K562 (cell line): ENCODE results near the gene KLHL15. TPM values are rescaled to one million over a fixed set of nuclear protein-coding genes. Genes with fewer than 3 reads are reported as not detected.

Source experiments
- ATAC-seq: fragments of 200-7000 bp; cut with Tn5 transposase; 3 replicates; pipeline ENCODE4 v1.9.1; 2020; ENCODE audit warnings: moderate library complexity
- BruUV-seq: library from RNA; stranded (reverse); fragments of 400-500 nt; replicated peaks from 2 replicates; lab custom pipeline; 2021; lab: Mats Ljungman, UMichigan
- CTCF ChIA-PET: fragments of 300-600 bp; formaldehyde crosslinking; extraction: SDS; loops from one replicate; lab custom pipeline; 2021; ENCODE audit warnings: low intra/inter-chr PET ratio; lab: Yijun Ruan, JAX
- POLR2A ChIA-PET: fragments of 300-600, 350-650 bp; sonication (Branson Sonifier 250); formaldehyde crosslinking; extraction: SDS; loops from one replicate; lab custom pipeline; 2021; ENCODE audit warnings: antibody characterized with exemption, inconsistent platforms; lab: Yijun Ruan, JAX
- DNase-seq, 4 experiments: peaks; one replicate each; pipeline versions ENCODE4 v3.0.0 to v3.0.0-alpha.2; 2011 to 2018; ENCODE audit warnings: low spot score in 3 of 4, mixed read lengths in 3 of 4; ENCODE audit errors: extremely low read depth in 1 of 4
- FAIRE-seq: peaks from 2 replicates; lab custom pipeline; 2011; peaks lifted over from hg19 to GRCh38; lab: Jason Lieb, UNC
- H2AFZ ChIP-seq: 2 replicates; pipeline ENCODE4 v1.6.0; 2011; ENCODE audit warnings: low read depth, low read length, control low read depth, inconsistent platforms
- H3K27ac ChIP-seq: fragments of 200-600 bp; 3 replicates; pipeline ENCODE4 v1.8.0; 2011; ENCODE audit warnings: low read depth, mild to moderate bottlenecking, control low read depth, inconsistent platforms, low read length, moderate library complexity, mixed read lengths; ENCODE audit errors: extremely low read depth
- H3K27me3 ChIP-seq, 2 experiments: fragments of 300-600 bp in 1 of 2; 2 replicates in 1 of 2; 3 replicates in 1 of 2; pipeline versions ENCODE4 v1.6.0 to v1.8.0; 2011; ENCODE audit warnings: inconsistent platforms in 2 of 2, low read length in 2 of 2, mild to moderate bottlenecking in 1 of 2, mixed read lengths in 1 of 2, moderate library complexity in 1 of 2; ENCODE audit not compliant: control insufficient read depth in 2 of 2, insufficient read depth in 2 of 2
- H3K36me3 ChIP-seq: fragments of 300-600 bp; 3 replicates; pipeline ENCODE4 v1.8.0; 2011; ENCODE audit warnings: mild to moderate bottlenecking, low read length, inconsistent platforms; ENCODE audit not compliant: control insufficient read depth, insufficient read depth
- H3K4me1 ChIP-seq, 2 experiments: fragments of 200-600 bp in 1 of 2; replicated peaks in 1 of 2; 2 replicates in 1 of 2; 3 replicates in 1 of 2; pipeline versions ENCODE4 v1.5.1 to v1.8.0; 2011; ENCODE audit warnings: inconsistent platforms in 2 of 2, low read length in 2 of 2, mild to moderate bottlenecking in 1 of 2, mixed read lengths in 1 of 2, moderate library complexity in 1 of 2; ENCODE audit not compliant: control insufficient read depth in 2 of 2, insufficient read depth in 2 of 2
- H3K4me2 ChIP-seq: 2 replicates; pipeline ENCODE4 v1.6.1; 2011; ENCODE audit warnings: low read length, control low read depth, inconsistent platforms, mixed read lengths; ENCODE audit not compliant: insufficient read depth
- H3K4me3 ChIP-seq: fragments of 200-600 bp; sonication (generic), shearing (Covaris generic); 2 replicates; pipeline ENCODE4 v1.5.1; 2016; ENCODE audit warnings: control low read depth, inconsistent platforms
- H3K79me2 ChIP-seq: fragments of 200-600 bp; 3 replicates; pipeline ENCODE4 v1.8.0; 2011; ENCODE audit warnings: low read length, inconsistent platforms; ENCODE audit not compliant: control insufficient read depth, insufficient read depth
- H3K9ac ChIP-seq, 2 experiments: 2 replicates each; pipeline versions ENCODE4 v1.6.0 to v1.6.1; 2011; ENCODE audit warnings: low read depth in 2 of 2, low read length in 2 of 2, control low read depth in 1 of 2, inconsistent platforms in 1 of 2, mild to moderate bottlenecking in 1 of 2, mixed read lengths in 1 of 2; ENCODE audit not compliant: insufficient read depth in 1 of 2
- H3K9me1 ChIP-seq: one replicate; pipeline ENCODE4 v1.6.0; 2011; ENCODE audit warnings: inconsistent platforms, mild to moderate bottlenecking, low read length, moderate library complexity; ENCODE audit not compliant: control insufficient read depth, insufficient read depth
- H3K9me3 ChIP-seq: replicated peaks from 2 replicates; pipeline ENCODE4 v1.5.1; 2011; ENCODE audit warnings: low read depth, low read length, inconsistent platforms; ENCODE audit not compliant: control insufficient read depth, insufficient read depth
- H4K20me1 ChIP-seq: replicated peaks from 2 replicates; pipeline ENCODE4 v1.6.1; 2011; ENCODE audit warnings: low read length, inconsistent platforms, mixed read lengths; ENCODE audit not compliant: control insufficient read depth, insufficient read depth
- BRD4 ChIP-seq: fragments of 200-600 bp; sonication (generic); IDR thresholded peaks from 2 replicates; pipeline ENCODE4 v1.6.1; 2017; ENCODE audit warnings: inconsistent platforms
- CREM ChIP-seq: IDR thresholded peaks from 2 replicates; pipeline ENCODE4 v1.6.1; 2014; ENCODE audit warnings: antibody characterized with exemption, low read depth
- JUND ChIP-seq, 2 experiments: IDR thresholded peaks; 2 replicates in 1 of 2; 3 replicates in 1 of 2; pipeline ENCODE4 v1.6.1; 2011; ENCODE audit warnings: borderline replicate concordance in 2 of 2, low read depth in 2 of 2, low read length in 2 of 2, improper control_type of control experiment in 1 of 2, missing biosample characterization in 1 of 2, missing genetic modification characterization in 1 of 2, missing genetic modification reagents in 1 of 2
- MNT ChIP-seq, 2 experiments: fragments of 450-650 bp; conservative IDR thresholded peaks; 2 replicates each; pipeline ENCODE4 v1.6.1; 2017; ENCODE audit warnings: mild to moderate bottlenecking in 2 of 2, moderate library complexity in 2 of 2
- NR2C2 ChIP-seq, 2 experiments: fragments of 200-800 bp in 1 of 2; sonication (Bioruptor generic) in 1 of 2; sonication (generic) in 1 of 2; formaldehyde crosslinking in 1 of 2; IDR thresholded peaks; 2 replicates each; pipeline versions ENCODE4 v1.6.1 to v1.8.0; 2016 to 2022; ENCODE audit warnings: mild to moderate bottlenecking in 1 of 2, missing compliant biosample characterization in 1 of 2, missing genetic modification characterization in 1 of 2, missing genetic modification reagents in 1 of 2
- NR4A1 ChIP-seq, 2 experiments: fragments of 250-450 bp in 1 of 2; fragments of 450-650 bp in 1 of 2; sonication (Bioruptor Pico) in 1 of 2; IDR thresholded peaks; 2 replicates each; pipeline versions ENCODE4 v1.4.0 to v1.6.1; 2016 to 2020; ENCODE audit warnings: mild to moderate bottlenecking in 2 of 2, missing compliant biosample characterization in 1 of 2, missing genetic modification characterization in 1 of 2, moderate library complexity in 1 of 2
- RBBP5 ChIP-seq: fragments of 200-600 bp; sonication (generic); IDR thresholded peaks from 2 replicates; pipeline ENCODE4 v1.6.1; 2012; ENCODE audit warnings: borderline replicate concordance, mild to moderate bottlenecking, low read length, control low read depth, inconsistent platforms; ENCODE audit not compliant: insufficient read depth, poor library complexity, severe bottlenecking
- SAP30 ChIP-seq: fragments of 200-600 bp; sonication (generic); IDR thresholded peaks from 2 replicates; pipeline ENCODE4 v1.6.1; 2012; ENCODE audit warnings: borderline replicate concordance, low read depth, mild to moderate bottlenecking, moderate library complexity, low read length, control low read depth, inconsistent platforms; ENCODE audit not compliant: insufficient read depth, poor library complexity, severe bottlenecking
- SRSF3 ChIP-seq: fragments of 200-400 bp; formaldehyde crosslinking; IDR thresholded peaks from 2 replicates; pipeline ENCODE4 v1.6.1; 2016; ENCODE audit warnings: mild to moderate bottlenecking, low read length, moderate library complexity; ENCODE audit not compliant: insufficient read depth
- ZBTB11 ChIP-seq, 3 experiments: fragments of 200-800 bp in 1 of 3; fragments of 250-450 bp in 1 of 3; fragments of 450-650 bp in 1 of 3; sonication (Bioruptor Pico) in 1 of 3; sonication (Bioruptor generic) in 1 of 3; formaldehyde crosslinking in 1 of 3; IDR thresholded peaks; 2 replicates each; pipeline versions ENCODE4 v1.6.1 to v1.8.0; 2016 to 2022; ENCODE audit warnings: mild to moderate bottlenecking in 2 of 3, missing genetic modification characterization in 2 of 3, missing compliant biosample characterization in 1 of 3, moderate library complexity in 1 of 3
- WGBS: fragments of 100-300 bp; shearing (Covaris generic); methylation state at CpG from one replicate; pipeline ENCODE4 v1.1.6; 2016; ENCODE audit warnings: low coverage, mixed read lengths; ENCODE audit not compliant: insufficient coverage; ENCODE audit errors: missing lambda C conversion rate; 5-methylcytosine and 5-hydroxymethylcytosine counted together
- in situ Hi-C: fragments of 300-500 bp; cut with MboI; formaldehyde crosslinking; loops from 4 replicates; pipeline ENCODE4 v1.15.0; 2018; ENCODE audit warnings: inconsistent platforms, mixed read lengths
- intact Hi-C: fragments of 100-400 bp; cut with micrococcal nuclease; formaldehyde crosslinking; loops from 2 replicates; pipeline ENCODE4 v1.14.2; 2022
- polyA plus RNA-seq, 8 experiments: library from polyadenylated mRNA; depleted of rRNA in 4 of 8; stranded (reverse) in 5 of 8; unstranded in 3 of 8; fragments of >200 nt; fragmentation: Nextera tagmentation in 2 of 8; fragmentation: Illumina TruSeq in 1 of 8; extraction: Ambion mirVana in 2 of 8; extraction: Trizol in 1 of 8; gene quantifications; 2 replicates each; pipeline versions ENCODE4 v1.2.1 to v1.2.3, GENCODE V29; 2011 to 2014; ENCODE audit warnings: inconsistent platforms in 1 of 8, missing spikeins in 1 of 8
- total RNA-seq, 7 experiments: library from RNA; depleted of rRNA in 6 of 7; stranded (reverse); fragments of >200 nt in 6 of 7; fragmentation: Illumina TruSeq in 2 of 7; extraction: Trizol in 2 of 7; gene quantifications; 2 replicates each; pipeline versions ENCODE4 v1.2.1 to v1.2.3, GENCODE V29; 2011 to 2021; ENCODE audit warnings: low replicate concordance in 1 of 7

Gene KLHL15
- total and polyA plus RNA-seq, 9 of the 15 experiments (the other 6 are each of a cell fraction or from before 2014, with no cell fraction given) = 3.0 to 12.4 (median 7.6) TPM

GRCh38 chrX:24024819-24025740 is 1.9 kb downstream of the KLHL15 start:
- 0 out of 2 replicates have a peak overlapping the region, but pooled peaks have one; percentile 32 for H2AFZ ChIP-seq
- intact Hi-C loops = loop anchor here (1.0 kb wide), 3 partner anchors 29 to 117 kb away; partner anchors contain the start of genes CXorf58 and EIF2S3
- H3K27me3 ChIP-seq = no peaks in the 10 kb centered on the region
- H4K20me1 ChIP-seq = 0 out of 2 replicates have a peak, but pooled peaks cover 3% of the 10 kb centered on the region
- FAIRE-seq (peak; percentile 29), DNase-seq (peak; percentile 88 to 94 (median 90)), ATAC-seq (peak; percentile 88)
- H3K4me3 ChIP-seq = peak overlapping the region; percentile 99
- no TSS peak for BruUV-seq
- H3K4me1 ChIP-seq = peaks cover 9 to 10% of the 10 kb centered on the region in 2 experiments; a peak in 3 of 5 replicates
- H3K36me3 ChIP-seq = peaks cover 18% of the 10 kb centered on the region; the same call in 1 of the 3 replicates
- in situ Hi-C loops = no loop called here
- ChIA-PET POLR2A (interaction anchor here (0.5 to 3.2 kb wide), 7 partner anchors 15 to 315 kb away, joined by 3 to 17 read pairs (median 3); partner anchors contain the start of gene EIF2S3), CTCF (interaction anchor here (0.6 to 1.3 kb wide), 2 partner anchors 30 to 117 kb away, joined by 4 to 11 read pairs; partner anchors contain the start of genes APOO, CXorf58 and EIF2S3)
- H3K9ac ChIP-seq = peak overlapping the region; percentile 99 to 100
- no peaks in the 10 kb centered on the region for H3K9me3 ChIP-seq
- peak overlapping the region; percentile 99 for H3K4me2 ChIP-seq
- peaks cover 55% of the 10 kb centered on the region for H3K79me2 ChIP-seq
- WGBS = 0% methylated on average over 41 of the region's 111 CpGs
- no peaks in the 10 kb centered on the region for H3K9me1 ChIP-seq
- peak overlapping the region; percentile 100 for H3K27ac ChIP-seq
- TF ChIP-seq SRSF3 = no peak
- peak; percentile 92 for TF ChIP-seq CREM
- TF ChIP-seq ZBTB11 (CRISPR knock-in tag; IDR thresholded peaks at IDR 0.05) = peak in 1 of 3 experiments; percentile 61; a peak in 1 of 6 replicates
- TF ChIP-seq SAP30 = peak; percentile 19
- TF ChIP-seq NR4A1 (CRISPR knock-in tag; IDR thresholded peaks at IDR 0.05) = no peak
- TF ChIP-seq NR4A1 (tag; IDR thresholded peaks at IDR 0.05) = no peak
- TF ChIP-seq JUND (IDR thresholded peaks at IDR 0.05; ENCODE audit: borderline replicate concordance, low read depth, low read length) = peak; percentile 29; the same call in 1 of the 2 replicates
- TF ChIP-seq JUND (tag; IDR thresholded peaks at IDR 0.05; ENCODE audit: borderline replicate concordance, low read depth, low read length) = no peak; the same call in 2 of the 3 replicates
- peak; percentile 9 to 49; a peak in 3 of 4 replicates for TF ChIP-seq MNT (conservative IDR thresholded peaks at IDR 0.05)
- TF ChIP-seq NR2C2 (CRISPR knock-in tag; IDR thresholded peaks at IDR 0.05) = no peak
- peak; percentile 57 for TF ChIP-seq NR2C2 (tag; IDR thresholded peaks at IDR 0.05)
- peak; percentile 72 for TF ChIP-seq RBBP5
- no peak for TF ChIP-seq BRD4
